Skeletal muscle tissue (tissue), 4 donors: Measurements from ENCODE around the gene AACS. TPM values are rescaled to one million over a fixed set of nuclear protein-coding genes. Genes with fewer than 3 reads are reported as not detected.
"Not testable (repeated sequence)": the region's sequence is repeated elsewhere in the genome, so short reads cannot be mapped to it uniquely, and the experiment has no call there.

Experiments used
- H3K27ac ChIP-seq: one replicate; pipeline ENCODE4 v1.7.0; 2013; ENCODE audit warnings: mild to moderate bottlenecking, low read depth, low read length, inconsistent platforms
- H3K27me3 ChIP-seq, 3 donors: one replicate each; pipeline ENCODE4 v1.7.0; 2013; ENCODE audit warnings: low read length in 3 of 3; ENCODE audit not compliant: control insufficient read depth in 3 of 3, insufficient read depth in 3 of 3
- H3K36me3 ChIP-seq, 3 donors: one replicate each; pipeline ENCODE4 v1.7.0; 2013; ENCODE audit warnings: low read length in 3 of 3; ENCODE audit not compliant: control insufficient read depth in 3 of 3, insufficient read depth in 3 of 3
- H3K4me1 ChIP-seq, 3 donors: one replicate each; pipeline ENCODE4 v1.7.0; 2013; ENCODE audit warnings: low read length in 3 of 3, mild to moderate bottlenecking in 3 of 3; ENCODE audit not compliant: control insufficient read depth in 3 of 3, insufficient read depth in 3 of 3
- H3K4me3 ChIP-seq, 3 donors: one replicate each; pipeline ENCODE4 v1.7.0; 2013; ENCODE audit warnings: low read length in 3 of 3
- H3K9ac ChIP-seq, 3 donors: one replicate each; pipeline ENCODE4 v1.7.0; 2013; ENCODE audit warnings: low read length in 3 of 3, mild to moderate bottlenecking in 3 of 3, moderate library complexity in 2 of 3, low read depth in 1 of 3
- H3K9me3 ChIP-seq, 3 donors: one replicate each; pipeline ENCODE4 v1.7.0; 2013; ENCODE audit warnings: low read length in 3 of 3; ENCODE audit not compliant: control insufficient read depth in 3 of 3
- total RNA-seq: library from RNA; depleted of rRNA; stranded (reverse); fragments of >200 nt; gene quantifications from one replicate; pipeline ENCODE4 v1.2.3, GENCODE V29; 2014
- donor health status: Osteomylitis.

AACS gene
- total RNA-seq, 1 donor from 2014 or later = 19.3 TPM

GRCh38 chr12:125088199-125088598, 23.0 kb downstream of the AACS start:
- H3K36me3 ChIP-seq = peaks cover 16 to 20% (median 17%) of the 10 kb centered on the region in 3 donors

GRCh38 chr12:125089083-125089482, 23.8 kb downstream of the AACS start:
- H3K36me3 ChIP-seq = peaks cover 17 to 20% (median 18%) of the 10 kb centered on the region in 3 donors
- peaks cover 0 to 2% (median 0%) of the 10 kb centered on the region in 3 donors for H3K9me3 ChIP-seq
- no peak overlapping the region for H3K27ac ChIP-seq
- no peak overlapping the region for H3K4me3 ChIP-seq
- H3K4me1 ChIP-seq = peaks cover 0 to 5% (median 0%) of the 10 kb centered on the region in 3 donors
- no peaks in the 10 kb centered on the region for H3K27me3 ChIP-seq
- no peak overlapping the region for H3K9ac ChIP-seq

More at GRCh38 chr12:125088199-125088598, 23.0 kb downstream of the AACS start:
- H3K9me3 ChIP-seq, H3K27ac ChIP-seq, H3K27me3 ChIP-seq, H3K4me1 ChIP-seq, H3K9ac ChIP-seq, H3K4me3 ChIP-seq: not testable (repeated sequence)

GRCh38 chr12:125089626-125090025, 24.4 kb downstream of the AACS start:
- no peaks in the 10 kb centered on the region for H3K27me3 ChIP-seq
- H3K4me1 ChIP-seq = peaks cover 0 to 5% (median 0%) of the 10 kb centered on the region in 3 donors
- no peak overlapping the region for H3K27ac ChIP-seq
- peaks cover 17 to 20% (median 20%) of the 10 kb centered on the region in 3 donors for H3K36me3 ChIP-seq
- no peak overlapping the region for H3K4me3 ChIP-seq
- peaks cover 0 to 2% (median 0%) of the 10 kb centered on the region in 3 donors for H3K9me3 ChIP-seq
- H3K9ac ChIP-seq = no peak overlapping the region

GRCh38 chr12:125090437-125090836, 25.2 kb downstream of the AACS start:
- Histone ChIP-seq H3K9me3 (no peaks in the 10 kb centered on the region), H3K9ac (no peak overlapping the region), H3K4me3 (no peak overlapping the region), H3K27ac (no peak overlapping the region), H3K36me3 (peaks cover 13 to 15% (median 15%) of the 10 kb centered on the region in 3 donors), H3K27me3 (no peaks in the 10 kb centered on the region), H3K4me1 (peaks cover 0 to 5% (median 0%) of the 10 kb centered on the region in 3 donors)

- Histone ChIP-seq H3K9me3 (no peaks in the 10 kb centered on the region), H3K9ac (no peak overlapping the region), H3K27me3 (no peaks in the 10 kb centered on the region), H3K36me3 (peaks cover 12 to 17% (median 13%) of the 10 kb centered on the region in 3 donors), H3K27ac (no peak overlapping the region), H3K4me1 (peaks cover 0 to 5% (median 0%) of the 10 kb centered on the region in 3 donors), H3K4me3 (no peak overlapping the region)
Observed at GRCh38 chr12:125091401-125091800, 26.2 kb downstream of the AACS start.

GRCh38 chr12:125092108-125092871, 27.1 kb downstream of the AACS start:
- peaks cover 0 to 5% (median 0%) of the 10 kb centered on the region in 3 donors for H3K4me1 ChIP-seq
- H3K9me3 ChIP-seq = no peaks in the 10 kb centered on the region
- peaks cover 10 to 17% (median 12%) of the 10 kb centered on the region in 3 donors for H3K36me3 ChIP-seq
- H3K27ac ChIP-seq = no peak overlapping the region
- no peaks in the 10 kb centered on the region for H3K27me3 ChIP-seq
- no peak overlapping the region for H3K9ac ChIP-seq
- H3K4me3 ChIP-seq = no peak overlapping the region

DNA sequence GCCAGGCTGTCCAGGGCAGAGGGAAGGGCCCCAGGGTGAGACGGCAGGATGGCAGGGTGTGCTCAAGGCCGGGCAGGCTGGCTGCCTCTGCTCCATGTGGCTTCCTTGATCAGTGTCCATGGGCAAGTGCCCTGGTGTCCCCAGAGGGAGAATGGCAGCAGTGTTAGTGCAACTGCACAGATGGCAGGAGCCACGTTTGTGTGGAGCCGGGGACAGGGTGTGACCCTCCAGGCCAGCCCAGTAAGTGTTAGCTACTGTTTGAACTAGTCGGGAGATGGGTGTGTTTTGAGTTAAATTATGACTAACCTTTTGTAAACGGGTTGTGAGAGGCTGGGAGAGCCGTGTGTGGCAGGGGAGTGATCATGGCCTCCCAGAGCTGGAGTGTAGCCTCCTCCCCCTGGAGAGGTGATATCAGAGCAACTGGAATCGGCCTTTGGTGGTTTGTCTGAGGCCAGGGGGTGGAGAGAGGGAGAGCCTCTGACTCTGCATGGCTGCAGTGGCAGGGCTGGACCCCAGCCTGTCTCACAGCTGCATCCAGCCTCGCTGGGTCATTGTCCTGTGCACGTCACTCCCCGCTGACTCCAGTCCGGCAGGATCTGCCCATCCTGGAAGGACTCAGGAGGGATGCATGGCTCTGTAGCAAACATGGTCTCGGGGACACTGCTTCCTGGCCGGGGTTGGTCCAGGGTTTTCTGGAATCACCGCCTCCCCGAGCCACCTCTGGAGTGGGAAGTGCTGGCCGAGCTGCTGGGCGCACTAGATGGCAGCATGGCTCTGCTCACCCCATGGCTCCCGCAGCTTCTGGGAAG, 27.8 kb downstream of the AACS start:
- peaks cover 0 to 5% (median 0%) of the 10 kb centered on the region in 3 donors for H3K4me1 ChIP-seq
- H3K9me3 ChIP-seq = no peaks in the 10 kb centered on the region
- no peak overlapping the region for H3K4me3 ChIP-seq
- H3K9ac ChIP-seq = no peak overlapping the region
- H3K27ac ChIP-seq = no peak overlapping the region
- H3K27me3 ChIP-seq = no peaks in the 10 kb centered on the region
- H3K36me3 ChIP-seq = peaks cover 8 to 17% (median 12%) of the 10 kb centered on the region in 3 donors

DNA sequence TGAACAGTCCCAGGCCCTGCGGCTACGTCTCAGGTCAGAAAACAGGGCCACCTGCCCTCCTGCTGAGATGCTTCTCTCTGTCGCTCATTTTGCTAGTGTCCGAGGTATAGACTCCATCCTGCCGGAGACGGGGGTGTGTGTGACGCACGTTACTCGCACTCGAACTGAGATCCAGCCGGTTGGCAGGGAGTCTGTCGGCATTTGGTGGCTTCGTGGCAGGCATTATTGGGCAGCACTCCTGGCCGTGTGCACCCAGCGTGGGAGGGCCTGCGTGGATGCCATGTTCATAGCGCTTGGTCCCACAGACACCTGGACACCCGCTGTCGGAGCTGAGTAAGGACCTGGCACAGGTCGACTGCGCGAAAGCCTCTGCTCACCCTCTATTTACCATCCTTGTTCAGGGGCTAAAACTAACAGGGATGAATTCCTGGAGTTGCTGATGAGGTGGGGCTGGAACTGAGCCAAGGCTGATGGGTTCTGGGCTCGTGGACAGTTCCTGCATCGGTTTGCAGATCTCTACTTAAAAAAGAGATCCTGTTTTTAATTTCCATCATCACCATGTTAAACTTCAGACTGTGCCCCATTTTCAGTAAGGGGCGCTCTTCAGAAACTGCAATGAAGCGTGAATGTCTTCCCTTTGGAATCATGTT, 28.6 kb downstream of the AACS start:
- Histone ChIP-seq H3K27ac (no peak overlapping the region), H3K9ac (no peak overlapping the region), H3K36me3 (peaks cover 8 to 16% (median 12%) of the 10 kb centered on the region in 3 donors), H3K9me3 (no peaks in the 10 kb centered on the region), H3K4me3 (no peak overlapping the region), H3K27me3 (no peaks in the 10 kb centered on the region), H3K4me1 (peaks cover 0 to 5% (median 0%) of the 10 kb centered on the region in 3 donors)

DNA sequence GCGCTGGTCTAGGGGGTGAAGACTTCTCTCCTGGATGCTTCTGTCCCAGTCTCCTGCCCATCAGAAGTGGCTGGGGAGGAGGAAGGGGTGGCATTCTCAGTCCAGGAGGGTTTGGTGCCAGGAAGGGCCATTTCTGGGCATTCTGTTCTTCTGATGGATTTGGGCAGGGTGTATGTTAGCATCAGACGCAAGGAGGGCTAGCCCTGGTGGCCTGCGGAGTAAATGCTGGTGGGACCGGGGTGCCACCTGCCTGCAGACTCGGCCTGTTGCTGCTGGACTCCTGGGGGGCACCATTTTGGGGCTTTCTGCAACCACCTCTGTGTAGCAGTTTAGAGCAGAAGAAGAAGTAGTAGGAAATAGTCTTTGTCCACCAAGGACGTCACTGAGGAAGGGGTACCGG, 31.7 kb downstream of the AACS start:
- H3K9me3 ChIP-seq = no peaks in the 10 kb centered on the region
- peaks cover 0 to 5% (median 0%) of the 10 kb centered on the region in 3 donors for H3K4me1 ChIP-seq
- H3K27ac ChIP-seq = no peak overlapping the region
- H3K9ac ChIP-seq = no peak overlapping the region
- no peak overlapping the region for H3K4me3 ChIP-seq
- no peaks in the 10 kb centered on the region for H3K27me3 ChIP-seq
- H3K36me3 ChIP-seq = peaks cover 0 to 6% (median 2%) of the 10 kb centered on the region in 3 donors
